Stimulated activated CD8-positive, alpha-beta memory T cell treated with anti-CD3 and anti-CD28 coated beads, Interleukin-15, amount 100 ng/mL, for 1 hour (primary cell): Measurements from ENCODE around the gene MYEF2.

Experiments used
- DNase-seq: peaks from one replicate; pipeline ENCODE4 v3.0.0-alpha.2; 2020; ENCODE audit warnings: low read depth

The MYEF2 gene

DNA sequence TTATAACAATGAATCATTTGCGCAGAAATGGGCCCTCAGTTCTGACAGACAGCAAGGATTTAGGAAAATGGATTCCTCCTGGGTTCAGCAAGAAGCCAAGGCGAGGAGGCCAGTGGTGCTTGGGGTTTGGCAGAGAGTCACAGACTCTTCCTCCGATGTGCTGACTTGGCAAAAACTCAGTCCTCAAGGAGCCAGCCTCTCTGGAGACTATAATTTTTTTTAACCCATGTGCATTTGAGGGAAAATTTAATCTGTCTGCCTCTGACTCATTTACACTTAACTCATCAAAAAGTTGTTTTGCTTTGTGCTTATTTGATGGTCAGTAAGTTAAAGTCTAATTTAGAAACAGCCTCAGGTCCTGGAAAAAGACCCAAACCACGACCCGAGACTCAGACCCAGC lies 91.5 kb downstream of the MYEF2 start:
- DNase-seq = no peak

DNA sequence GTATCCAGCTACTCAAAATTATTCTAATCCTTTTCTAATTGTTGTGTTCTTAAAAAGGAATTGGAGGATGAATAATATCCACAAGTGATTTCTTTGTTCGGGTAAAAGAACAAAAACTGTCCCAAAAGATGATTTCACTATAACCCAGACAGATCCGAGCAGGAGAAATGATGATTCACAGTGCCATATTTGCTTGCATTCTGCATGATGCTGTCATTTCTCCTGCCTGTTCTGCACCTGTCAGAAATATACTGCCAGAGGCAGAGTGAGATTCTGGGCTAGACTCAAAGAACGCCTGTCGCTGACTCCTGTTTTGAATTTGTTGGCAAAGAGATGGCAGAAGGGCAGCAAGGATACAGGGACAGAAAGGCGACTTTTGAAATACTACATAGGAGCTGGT lies 92.0 kb downstream of the MYEF2 start:
- no peak for DNase-seq

DNA sequence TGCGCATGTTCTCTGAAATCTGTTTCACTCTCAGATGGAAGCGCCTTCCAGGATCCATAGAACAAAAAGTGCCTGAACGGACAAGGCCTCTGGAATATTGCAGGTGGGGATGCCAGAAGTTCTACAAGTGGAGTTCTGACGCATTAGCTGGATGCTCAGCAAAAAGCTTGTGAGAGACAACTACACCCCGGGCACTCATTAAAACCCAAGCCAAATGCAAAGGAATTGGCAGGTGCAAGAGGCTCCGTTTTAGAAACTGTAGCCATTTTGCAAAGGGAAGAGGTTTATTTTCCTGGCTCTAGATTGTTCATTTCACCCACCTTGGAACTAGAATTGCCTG lies 92.5 kb downstream of the MYEF2 start:
- no peak for DNase-seq

DNA sequence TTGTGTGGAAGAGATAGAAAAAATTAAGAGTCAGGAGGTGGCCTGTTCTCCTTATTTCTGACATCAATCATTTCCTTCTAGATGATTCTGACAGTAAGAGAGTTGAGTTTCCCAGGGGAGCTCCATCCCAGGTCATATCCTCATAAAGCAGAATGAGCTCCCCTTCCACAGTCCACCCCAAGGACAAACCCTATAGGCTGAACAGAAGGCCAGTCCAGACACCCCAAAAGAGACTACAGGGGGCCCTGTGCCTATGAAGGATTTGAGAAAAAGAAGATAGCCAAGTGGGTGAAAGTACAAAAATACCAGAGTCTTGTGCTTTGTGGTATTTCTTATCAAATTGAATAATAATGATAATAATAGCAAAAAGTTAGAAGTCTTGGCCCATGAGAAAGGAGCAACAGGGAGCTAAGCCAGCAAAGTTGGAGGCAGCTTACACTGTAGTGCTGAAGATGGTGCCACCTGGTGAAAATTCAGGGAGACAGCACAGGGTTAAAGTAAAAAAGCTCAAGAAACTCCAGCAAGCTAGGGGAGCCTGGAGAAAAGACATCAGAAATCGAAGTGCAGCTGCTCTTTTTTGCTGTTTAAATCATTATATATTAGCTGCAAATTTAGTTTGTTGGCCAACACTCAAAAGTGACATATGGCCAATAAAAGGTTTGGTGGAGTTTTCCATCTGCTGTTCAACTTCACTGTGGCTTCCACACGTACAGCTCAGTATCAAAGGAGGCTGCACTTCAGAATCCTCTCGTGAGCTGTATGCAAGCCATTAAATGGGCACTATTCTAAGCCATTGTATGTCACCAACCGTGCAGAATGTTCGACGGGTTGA lies 93.1 kb downstream of the MYEF2 start:
- DNase-seq = no peak
